ACHN (cell line): ENCODE data around the gene RPS6KB1.
"Not testable (repeated sequence)": the region's sequence is repeated elsewhere in the genome, so short reads cannot be mapped to it uniquely, and the experiment has no call there.

Source experiments
- DNase-seq: peaks from one replicate; pipeline ENCODE4 v3.0.0-alpha.2; 2015
- in situ Hi-C: cut with HindIII; loops from 2 replicates; pipeline ENCODE4 v1.10.0; 2017; ENCODE audit warnings: low sequenced_read_pairs, low pct_ligation_motif_present, low pct_unique_long_range_greater_than_20kb

Gene RPS6KB1

DNA sequence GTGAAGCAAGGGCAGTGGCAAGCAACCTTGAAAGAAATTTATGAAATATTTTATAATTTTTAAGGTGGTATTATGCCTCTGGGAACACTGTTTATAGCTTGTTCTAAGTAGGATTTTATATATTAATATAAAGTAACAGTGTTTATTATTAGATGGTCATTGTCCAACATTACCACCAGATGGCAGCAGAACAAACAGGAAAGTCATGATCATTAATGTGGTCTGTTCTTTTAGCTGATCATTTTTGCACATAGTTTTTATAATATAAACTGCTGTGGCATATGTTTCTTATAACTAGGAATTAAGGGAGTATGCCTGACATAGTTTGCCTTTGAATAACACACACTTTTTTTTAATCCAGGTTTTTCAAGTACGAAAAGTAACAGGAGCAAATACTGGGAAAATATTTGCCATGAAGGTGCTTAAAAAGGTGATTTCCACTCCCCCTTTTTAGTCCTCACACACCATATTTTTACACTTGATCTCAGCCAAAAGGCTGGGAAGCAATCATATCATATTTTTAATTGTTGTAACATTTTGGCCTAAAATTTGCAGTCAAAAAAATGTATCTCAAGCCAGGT, 21.4 kb downstream of the RPS6KB1 start:
- in situ Hi-C loops: no loop called here
- peak; percentile 56 for DNase-seq

DNA sequence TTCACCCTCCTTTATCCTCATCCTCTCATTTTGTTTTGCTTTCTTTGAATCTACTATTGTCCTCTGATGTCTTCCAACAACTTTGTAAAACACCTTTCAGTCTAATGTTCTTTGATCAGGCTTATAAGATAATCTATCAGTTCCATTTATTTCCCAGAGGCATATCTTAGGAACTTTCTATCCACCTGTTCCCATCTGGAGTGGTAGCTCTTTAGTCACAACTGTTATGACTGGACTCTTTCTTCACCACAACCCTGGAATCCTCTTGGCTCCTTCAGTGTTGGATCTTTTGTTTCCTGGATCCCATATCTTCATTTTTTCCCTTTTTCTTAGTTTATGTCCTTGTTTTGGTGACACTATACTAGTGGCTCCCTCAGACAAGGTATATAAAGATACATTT, 23.5 kb downstream of the RPS6KB1 start:
- in situ Hi-C loops: no loop called here

DNA sequence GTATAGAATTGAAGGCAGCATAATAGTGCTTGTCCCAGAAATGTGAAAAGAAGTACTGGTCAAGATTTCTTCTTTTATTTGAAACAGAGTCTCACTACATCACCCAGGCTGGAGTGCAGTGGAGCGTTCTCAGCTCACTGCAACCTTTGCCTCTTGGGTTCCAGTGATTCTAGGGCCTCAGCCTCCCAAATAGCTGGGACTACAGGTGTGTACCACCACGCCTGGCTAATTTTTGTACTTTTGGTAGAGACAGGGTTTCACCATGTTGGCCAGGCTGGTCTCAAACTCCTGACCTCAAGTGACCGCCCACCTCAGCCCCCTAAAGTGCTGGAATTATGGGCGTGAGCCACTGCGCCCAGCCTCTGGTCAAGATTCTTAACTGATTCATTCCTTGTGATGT, 27.7 kb downstream of the RPS6KB1 start:
- DNase-seq, in situ Hi-C loops: not testable (repeated sequence)

More for the DNA sequence above, 23.5 kb downstream of the RPS6KB1 start:
- DNase-seq: no peak

GRCh38 chr17:59930121-59930520, 37.2 kb downstream of the RPS6KB1 start:
- DNase-seq, in situ Hi-C loops: not testable (repeated sequence)

- in situ Hi-C loops, DNase-seq: not testable (repeated sequence)
Measured at GRCh38 chr17:59930768-59931167, 37.8 kb downstream of the RPS6KB1 start.

DNA sequence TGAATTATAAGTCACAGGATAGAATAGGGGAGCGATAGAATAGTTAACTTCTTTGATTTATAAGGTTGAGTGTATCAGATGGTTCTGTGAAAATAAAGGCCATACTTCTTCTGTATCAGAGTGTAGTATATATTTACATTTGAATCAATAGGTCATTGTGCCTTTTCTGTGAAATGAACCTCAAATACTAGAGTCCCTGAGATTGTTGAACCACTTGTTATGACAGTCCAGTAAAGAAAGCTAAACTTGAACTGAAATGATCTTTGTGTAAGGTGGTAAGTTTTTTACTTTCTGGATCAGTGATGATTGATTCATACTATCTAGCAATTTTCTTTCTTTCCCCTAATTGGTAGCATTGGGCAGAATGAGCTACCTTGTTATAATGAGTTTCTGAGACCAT, 40.4 kb downstream of the RPS6KB1 start:
- in situ Hi-C loops, DNase-seq: not testable (repeated sequence)

DNA sequence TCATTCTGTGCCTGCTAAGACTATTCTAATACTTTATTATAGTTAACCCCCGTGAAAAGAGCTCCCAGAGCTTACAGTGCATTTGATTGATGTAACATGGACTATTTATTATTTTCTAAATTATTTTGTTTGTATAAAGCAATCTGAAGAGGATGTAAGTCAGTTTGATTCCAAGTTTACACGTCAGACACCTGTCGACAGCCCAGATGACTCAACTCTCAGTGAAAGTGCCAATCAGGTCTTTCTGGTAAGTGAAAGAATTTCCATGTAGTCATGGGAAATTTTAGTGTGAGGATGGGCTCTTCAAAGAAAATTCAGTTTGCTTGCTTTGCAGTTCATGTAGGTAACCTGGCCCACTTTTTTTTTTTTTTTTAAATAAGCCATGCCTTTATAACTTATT, 47.8 kb downstream of the RPS6KB1 start:
- DNase-seq, in situ Hi-C loops: not testable (repeated sequence)

DNA sequence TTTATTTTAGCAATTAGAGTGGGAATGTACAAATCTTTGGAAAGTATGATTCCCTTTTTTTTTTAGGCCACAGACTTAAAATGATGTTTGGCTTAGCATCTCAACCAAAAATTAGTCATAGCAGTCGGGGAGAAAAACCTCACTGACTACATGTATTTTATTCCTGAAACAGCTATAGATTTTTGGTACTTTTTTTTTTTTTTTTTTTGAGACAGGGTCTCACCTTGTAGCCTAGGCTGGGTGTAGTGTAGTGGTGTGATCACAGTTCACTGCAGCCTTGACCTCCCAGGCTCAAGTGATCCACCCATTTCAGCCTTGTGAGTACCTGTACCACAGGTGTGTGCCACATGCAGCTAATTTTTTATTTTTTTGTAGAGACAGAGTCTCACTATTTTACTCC, 48.2 kb downstream of the RPS6KB1 start:
- in situ Hi-C loops: no loop called here
- no peak for DNase-seq

- in situ Hi-C loops, DNase-seq: not testable (repeated sequence)
Measured at GRCh38 chr17:59946433-59946832, 53.5 kb downstream of the RPS6KB1 start.

DNA sequence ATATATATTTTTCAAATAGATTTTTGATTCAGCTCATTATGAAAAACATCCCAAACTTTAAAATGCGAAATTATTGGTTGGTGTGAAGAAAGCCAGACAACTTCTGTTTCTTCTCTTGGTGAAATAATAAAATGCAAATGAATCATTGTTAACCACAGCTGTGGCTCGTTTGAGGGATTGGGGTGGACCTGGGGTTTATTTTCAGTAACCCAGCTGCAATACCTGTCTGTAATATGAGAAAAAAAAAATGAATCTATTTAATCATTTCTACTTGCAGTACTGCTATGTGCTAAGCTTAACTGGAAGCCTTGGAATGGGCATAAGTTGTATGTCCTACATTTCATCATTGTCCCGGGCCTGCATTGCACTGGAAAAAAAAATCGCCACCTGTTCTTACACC, 54.4 kb downstream of the RPS6KB1 start:
- in situ Hi-C loops, DNase-seq: not testable (repeated sequence)

DNA sequence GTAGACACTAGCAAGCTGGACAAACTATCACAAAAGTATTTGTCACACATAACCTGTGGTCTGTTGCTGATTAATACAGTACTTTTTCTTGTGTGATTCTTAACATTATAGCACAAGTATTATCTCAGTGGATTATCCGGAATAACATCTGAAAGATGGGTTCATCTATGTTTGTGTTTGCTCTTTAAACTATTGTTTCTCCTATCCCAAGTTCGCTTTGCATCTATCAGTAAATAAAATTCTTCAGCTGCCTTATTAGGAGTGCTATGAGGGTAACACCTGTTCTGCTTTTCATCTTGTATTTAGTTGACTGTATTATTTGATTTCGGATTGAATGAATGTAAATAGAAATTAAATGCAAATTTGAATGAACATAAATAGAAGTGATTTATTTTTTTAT, 57.1 kb downstream of the RPS6KB1 start:
- no peak for DNase-seq
- in situ Hi-C loops: no loop called here

DNA sequence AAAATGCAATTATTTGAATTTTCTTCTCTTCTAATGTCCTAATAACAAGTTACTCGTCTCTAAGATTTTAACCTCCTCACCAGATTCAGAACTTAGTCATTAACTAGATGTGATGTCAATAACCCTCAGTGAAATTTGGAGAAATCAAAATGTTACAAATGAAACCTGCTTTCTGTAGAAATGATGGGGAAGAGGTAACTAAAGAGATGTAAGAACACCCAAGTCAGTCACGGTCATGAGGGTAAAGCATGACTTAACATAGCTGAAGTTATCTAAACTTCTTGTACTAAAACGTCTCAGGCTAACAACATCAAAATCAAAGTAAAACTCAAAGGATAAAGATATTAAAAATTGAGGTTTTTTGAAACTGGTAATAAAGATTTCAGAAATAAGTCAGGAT, 61.9 kb downstream of the RPS6KB1 start:
- in situ Hi-C loops: no loop called here
- no peak for DNase-seq

- DNase-seq, in situ Hi-C loops: not testable (repeated sequence)
Measured at GRCh38 chr17:59959574-59959973, 66.7 kb downstream of the RPS6KB1 start.

GRCh38 chr17:59962739-59963318, 69.9 kb downstream of the RPS6KB1 start:
- in situ Hi-C loops: no loop called here
- no peak for DNase-seq

- in situ Hi-C loops: no loop called here
- DNase-seq: peak; percentile 61
Measured at GRCh38 chr17:59963738-59964481, 71.0 kb downstream of the RPS6KB1 start.

- DNase-seq: peak; percentile 89
- in situ Hi-C loops: no loop called here
Measured at GRCh38 chr17:59964482-59965328, 71.8 kb downstream of the RPS6KB1 start, which contains the start of gene RNFT1. TSS of gene RNFT1 (minus strand) at chr17:59964740. CDS start at chr17:59964663, 77 bp downstream.

DNA sequence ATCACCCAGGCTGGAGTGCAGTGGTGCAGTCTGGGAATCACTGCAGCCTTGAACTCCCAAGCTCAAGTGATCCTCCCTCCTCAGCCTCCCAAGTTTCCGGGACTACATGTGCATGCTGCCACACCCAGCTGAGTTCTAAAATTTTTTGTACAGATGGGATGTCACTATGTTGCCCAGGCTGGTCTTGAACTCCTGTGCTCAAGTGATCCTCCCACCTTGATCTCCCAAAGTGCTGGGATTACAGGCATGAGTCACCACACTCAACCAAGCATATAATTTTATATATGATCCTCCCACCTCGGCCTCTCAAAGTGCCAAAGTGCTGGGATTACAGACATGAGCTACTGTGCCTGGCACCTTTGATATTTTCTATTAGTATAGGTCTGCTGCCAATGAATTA, 78.8 kb downstream of the RPS6KB1 start:
- DNase-seq, in situ Hi-C loops: not testable (repeated sequence)

DNA sequence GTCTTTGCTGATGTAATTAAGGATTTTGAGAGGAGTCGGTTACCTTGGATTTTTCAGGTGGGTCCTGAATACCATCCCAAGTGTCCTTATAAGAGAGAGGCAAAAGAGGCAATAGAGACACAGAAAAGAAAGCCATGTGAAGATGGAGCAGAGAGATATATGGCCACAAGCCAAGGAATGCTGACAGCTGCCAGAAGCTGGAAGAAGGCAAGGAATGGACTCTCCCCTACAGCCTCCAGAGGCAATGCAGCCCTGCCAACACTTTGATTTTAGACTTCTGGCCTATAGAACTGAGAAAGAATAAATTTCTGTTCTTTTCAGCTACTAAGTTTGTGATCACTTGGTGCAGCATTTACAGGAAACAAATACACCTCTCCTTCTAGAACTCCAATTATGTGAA, 79.9 kb downstream of the RPS6KB1 start:
- in situ Hi-C loops: no loop called here
- DNase-seq: no peak

DNA sequence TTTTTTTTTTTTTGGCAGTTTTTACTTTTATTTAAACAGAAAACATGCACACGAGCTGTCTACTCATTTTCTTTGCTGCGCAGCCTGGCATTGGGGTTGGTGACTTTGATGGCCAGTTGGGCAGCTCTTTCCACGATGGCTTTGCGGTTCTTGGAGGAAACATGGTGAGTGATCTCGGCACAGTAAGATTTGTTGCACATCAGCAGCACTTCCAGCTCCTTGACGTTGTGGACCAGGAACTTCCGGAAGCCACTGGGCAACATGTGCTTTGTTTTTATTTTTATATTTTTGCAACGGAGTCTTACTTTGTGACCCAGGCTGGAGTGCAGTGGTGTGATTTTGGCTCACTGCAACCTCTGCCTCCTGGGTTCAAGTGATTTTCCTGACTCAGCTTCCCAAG, 80.6 kb downstream of the RPS6KB1 start:
- in situ Hi-C loops, DNase-seq: not testable (repeated sequence)
